Measurements from ENCODE around the gene HDLBP.

HDLBP gene

DNA sequence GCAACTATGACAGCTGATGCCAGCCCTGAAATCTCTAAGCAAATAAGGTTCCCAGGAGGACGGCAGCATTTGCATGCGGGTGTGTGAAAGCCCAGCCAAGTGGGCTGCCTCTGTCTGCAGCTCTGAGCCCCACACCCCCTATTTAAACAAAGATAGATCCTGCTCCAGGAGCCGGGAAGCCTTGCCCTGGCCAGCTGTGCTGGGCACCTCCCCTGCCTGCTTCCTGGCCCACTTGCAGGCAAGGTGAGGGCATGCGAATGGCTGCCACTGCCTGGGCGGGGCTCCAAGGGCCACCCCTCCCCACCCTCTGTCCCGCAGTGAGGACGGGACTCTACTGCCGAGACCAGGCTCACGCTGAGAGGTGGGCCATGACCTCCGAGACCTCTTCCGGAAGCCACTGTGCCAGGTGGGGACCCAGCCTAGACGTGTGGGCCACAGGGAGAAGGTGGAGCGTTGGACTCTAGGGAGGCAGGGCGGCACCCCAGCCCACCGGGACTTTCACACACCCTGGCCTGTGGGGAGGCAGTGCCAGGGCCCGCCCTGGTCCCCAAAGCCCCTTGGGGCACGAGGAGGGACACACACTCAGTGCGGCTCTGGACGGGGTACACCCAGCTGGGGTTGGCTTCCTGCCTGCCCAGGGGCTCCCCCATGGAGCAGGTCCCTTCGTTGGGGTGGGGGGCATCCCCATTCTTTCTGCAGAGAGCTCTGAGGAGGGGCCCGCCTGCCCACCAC lies 126.9 kb downstream of the HDLBP start, which contains the start of gene ANO7:
Gene ANO7 (plus strand): TSS at position 317 of the 732 bp plus-strand sequence. CDS start 1,387 bp downstream, outside the sequence.
- peak; percentile 98 to 99 for DNase-seq

DNA sequence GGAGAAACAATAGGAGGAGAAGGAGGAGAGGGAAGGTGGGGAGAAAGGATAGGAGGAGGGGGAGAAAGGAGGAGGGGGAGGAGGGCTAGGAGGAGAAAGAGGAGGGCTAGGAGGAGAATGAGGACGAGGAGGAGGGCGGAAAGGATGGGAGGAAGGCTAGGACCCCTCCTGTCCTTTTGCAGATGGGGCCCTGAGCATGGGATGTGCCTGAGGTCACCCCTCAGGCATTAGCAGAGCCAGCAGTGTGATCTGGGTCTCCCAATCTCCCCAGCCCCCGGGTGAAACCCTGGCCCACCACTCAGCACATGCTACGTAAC lies 127.6 kb downstream of the HDLBP start:
- DNase-seq = peak in 1 of 2 experiments; percentile 84

DNA sequence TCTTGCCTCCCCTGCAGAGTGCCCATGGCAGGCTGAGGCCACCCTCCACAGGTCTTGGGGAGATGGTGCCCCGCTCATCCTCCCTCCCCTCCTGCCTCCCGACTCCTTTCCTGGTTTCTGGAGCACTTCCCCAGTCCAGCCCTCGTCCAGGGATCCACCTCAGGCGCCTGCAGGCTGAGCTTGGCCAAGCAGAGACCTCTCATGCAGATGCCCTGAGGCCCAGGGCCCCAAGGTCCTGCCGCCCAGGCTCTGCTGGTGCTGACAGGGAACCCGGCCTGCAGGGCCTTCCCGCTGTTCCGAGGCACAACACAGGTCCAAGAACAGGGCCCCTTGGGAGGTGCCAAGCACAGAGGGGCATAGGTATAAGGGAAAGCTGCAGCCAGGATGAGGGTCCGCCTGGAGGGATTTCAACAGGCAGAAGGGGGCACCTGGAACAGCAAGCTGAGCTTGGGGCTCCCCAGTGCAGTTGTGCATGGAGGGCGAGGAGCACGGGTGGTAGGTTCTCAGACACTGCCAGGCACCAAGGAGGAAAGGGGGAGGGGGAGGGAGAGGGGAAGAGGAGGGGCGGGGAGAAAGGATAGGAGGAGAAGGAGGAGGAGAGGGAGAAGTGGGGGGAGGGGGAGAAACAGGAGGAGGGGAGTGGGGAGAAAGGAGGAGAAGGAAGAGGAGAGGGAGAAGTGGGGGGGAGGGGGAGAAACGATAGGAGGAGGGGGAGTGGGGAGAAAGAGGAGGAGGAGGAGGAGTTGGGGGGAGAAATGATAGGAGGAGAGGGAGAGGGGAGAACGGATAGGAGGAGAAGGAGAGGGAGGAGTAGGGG lies 128.2 kb downstream of the HDLBP start:
- peak in 1 of 2 experiments; percentile 67 for DNase-seq

DNA sequence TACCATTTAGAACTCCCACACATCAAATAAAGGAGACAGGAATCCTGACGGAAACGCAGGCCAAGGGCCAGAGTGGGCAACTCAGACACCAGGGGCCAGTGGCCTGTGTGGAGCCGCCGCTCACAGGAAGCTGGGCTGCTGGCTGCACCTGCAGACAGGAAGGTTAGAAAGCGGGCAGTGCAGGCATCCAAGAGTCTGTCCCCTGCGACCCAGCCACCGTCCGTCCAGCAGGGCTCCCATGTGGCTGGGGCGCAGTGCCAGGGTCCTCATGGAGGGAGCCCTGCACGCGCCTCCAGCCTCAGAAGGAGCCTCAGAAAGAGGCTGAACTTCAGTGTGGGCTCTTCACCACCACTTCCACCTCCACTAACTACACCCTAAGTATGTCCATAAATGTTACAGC lies 129.5 kb downstream of the HDLBP start:
- no peak for DNase-seq

DNA sequence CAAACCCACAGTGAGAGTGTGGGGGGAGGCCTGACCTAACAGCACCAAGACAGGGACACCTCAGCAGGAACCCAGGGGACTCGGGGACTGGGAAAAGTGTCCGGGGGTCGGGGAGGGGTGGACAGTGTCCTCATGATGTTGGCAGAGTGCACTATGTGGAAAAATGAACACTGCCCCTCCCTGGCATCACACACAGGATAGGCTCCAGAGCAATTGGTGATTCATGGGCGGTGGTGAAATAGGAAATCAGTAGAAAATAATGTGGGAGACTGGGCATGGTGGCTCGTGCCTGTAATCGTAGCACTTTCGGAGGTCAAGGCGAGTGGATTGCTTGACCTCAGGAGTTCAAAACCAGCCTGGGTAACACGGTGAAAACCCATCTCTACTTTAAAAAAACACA lies 130.6 kb downstream of the HDLBP start:
- DNase-seq = no peak

DNA sequence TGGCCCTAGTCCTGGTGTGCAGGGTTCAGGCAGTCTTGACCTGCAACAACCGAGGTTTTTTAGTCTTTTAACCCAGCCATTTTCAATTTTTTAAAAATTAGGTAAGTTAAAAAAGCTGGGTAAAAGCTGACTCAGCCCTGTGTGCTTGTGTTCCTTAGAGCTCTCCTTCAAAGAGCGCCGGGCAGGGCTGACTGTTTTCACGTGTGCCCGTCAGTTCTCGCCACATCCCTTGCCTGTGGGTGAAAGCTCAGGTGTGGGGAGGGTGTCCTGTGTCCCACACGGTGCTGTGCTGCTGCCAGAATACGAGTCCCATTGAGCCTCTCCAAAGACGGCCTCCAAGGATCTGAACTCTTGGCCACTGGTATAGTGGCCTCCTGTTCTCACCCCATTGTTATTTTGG lies 132.3 kb downstream of the HDLBP start:
- DNase-seq = no peak

DNA sequence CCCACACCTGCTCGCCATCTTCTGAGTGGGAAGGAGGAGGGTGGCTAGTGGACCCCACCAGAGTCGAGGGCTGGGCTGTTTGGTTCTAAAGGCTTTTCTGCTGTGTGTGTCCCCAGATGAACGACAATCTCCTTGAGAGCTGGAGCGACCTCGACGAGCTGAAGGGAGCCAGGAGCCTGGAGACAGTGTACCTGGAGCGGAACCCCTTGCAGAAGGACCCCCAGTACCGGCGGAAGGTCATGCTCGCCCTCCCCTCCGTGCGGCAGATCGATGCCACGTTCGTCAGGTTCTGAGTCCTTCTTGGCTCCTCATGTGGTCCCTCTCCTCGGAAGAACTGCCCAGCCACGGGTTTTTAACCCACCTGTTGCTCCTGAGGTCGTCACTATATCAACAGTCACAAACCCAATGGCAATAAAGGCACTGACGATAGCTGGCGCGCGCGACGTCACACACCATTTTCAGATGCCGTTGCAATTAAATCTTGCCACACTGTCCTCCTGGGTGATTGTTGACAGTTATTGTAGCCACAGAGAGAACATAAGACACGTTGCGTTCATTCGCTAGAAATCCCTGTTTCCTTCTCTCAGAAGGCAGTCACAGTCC lies 132.8 kb downstream of the HDLBP start:
- DNase-seq = no peak

DNA sequence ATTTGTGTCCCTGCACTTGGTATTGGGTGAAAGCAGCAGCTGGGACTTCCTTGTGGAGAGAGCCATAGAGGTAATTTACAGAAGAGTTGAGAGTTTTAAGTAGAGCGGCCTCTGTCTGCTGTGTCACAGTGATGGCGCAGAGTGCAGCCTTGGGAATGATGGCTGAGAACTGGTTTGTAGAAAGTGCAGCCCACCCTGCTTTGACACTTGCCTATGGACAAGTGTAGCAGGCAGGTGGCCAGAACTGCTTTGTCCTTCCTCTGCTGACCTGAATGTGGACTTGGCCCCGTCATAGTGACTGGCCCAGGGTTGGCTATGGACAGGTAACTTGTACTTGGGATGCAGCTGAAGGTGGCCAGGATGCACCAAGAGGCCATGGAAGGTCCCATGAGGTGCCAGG lies 133.3 kb downstream of the HDLBP start:
- no peak for DNase-seq

DNA sequence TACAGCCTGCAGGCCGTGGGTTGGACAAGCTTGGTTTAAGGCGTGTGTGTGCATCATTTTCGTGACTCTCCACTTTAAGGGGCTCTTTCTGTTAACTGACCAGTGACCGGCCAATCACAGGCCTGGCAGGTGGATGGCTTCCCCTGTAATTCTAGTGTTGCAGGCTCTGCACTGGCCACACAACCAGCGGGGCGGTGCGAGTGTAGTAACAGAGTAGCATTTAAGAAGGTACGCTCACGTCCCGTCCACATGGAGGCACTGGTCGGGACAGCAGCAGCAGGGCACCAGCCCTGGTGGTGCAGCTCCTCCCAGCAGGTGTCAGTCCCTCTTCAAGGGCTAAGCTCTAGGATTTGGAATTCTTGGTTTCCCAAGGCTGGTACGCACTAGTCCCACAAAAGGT lies 135.0 kb downstream of the HDLBP start:
- no peak for DNase-seq

DNA sequence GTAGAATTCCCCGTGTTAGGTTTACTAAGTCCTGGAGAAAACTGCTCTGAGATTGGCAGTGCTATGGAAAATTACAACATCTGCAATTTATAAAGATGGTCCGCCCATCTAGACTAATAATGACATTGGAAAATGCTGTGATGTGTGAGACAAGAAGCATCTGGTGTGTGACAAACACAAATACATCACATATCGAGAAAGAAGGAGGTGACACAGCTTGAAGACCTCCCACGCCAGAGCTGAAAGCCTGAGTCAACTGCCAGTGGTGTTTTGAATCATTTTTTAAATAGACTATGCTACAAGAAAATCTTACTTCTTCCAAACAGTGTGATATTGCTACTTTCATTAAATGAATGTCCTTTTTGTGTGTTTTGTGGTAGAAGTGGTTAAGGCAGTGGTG lies 135.6 kb downstream of the HDLBP start:
- DNase-seq = no peak

DNA sequence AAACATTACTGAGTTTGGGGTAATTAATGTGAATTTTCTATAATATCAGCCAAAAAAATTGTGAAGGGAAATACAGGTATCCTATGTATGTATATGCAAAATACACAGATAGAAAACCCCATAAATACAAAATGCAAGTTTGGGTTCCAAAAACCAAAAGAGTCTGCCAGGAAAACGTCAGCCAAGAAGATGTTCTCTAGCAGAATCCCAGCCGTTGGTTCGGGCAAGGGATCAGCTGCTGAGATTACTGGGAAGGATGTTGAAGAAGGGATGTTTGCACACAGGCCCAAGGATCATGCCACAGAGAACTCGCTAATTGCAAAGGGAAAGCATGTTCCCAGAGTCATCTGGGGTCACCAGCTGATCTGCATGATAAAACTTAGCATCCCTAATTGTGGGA lies 136.5 kb downstream of the HDLBP start:
- no peak for DNase-seq

DNA sequence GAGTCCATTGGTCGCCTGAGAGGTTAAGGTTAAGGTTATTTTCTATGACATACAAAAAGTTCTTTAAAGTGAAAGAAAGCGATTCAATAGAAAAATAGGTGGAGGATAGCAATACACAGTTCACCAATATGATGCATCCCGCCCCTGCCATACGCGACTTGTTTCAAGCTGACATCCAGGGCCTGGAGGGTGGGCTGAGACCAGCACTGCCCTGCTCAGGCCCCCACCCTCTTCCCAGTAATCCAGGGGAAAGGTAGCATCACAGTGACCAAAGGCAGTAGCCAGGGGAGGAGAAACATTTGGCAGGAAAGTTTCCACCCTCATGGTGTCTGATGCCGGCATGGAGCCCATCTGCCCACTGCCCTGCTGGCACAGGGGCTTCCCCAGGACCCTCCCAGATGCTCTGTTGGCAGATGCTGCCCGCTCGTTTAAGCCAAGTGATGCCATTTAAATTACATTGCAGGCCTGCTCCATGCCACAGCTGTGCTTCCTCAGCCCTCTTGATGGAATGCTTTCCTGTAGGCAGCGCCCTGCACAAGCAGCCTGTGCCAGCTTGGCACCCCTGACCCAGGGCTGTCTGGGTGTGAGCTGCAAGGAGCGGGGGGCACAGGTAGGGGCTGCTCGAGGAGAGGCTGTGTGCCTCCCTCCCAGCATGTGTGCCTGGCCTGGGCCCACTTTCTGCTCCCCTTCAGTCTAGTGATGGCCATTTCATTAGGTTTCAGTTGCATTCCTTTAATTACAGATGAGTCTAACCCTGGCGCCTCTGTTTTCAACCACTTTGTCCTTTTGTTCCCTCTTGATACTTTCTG lies 137.7 kb downstream of the HDLBP start:
- DNase-seq = no peak

Data from NCI-H526 (cell line).